Measurements from ENCODE around the gene UBA6.
"Not testable (repeated sequence)": the region's sequence is repeated elsewhere in the genome, so short reads cannot be mapped to it uniquely, and the experiment has no call there.

The UBA6 gene

DNA sequence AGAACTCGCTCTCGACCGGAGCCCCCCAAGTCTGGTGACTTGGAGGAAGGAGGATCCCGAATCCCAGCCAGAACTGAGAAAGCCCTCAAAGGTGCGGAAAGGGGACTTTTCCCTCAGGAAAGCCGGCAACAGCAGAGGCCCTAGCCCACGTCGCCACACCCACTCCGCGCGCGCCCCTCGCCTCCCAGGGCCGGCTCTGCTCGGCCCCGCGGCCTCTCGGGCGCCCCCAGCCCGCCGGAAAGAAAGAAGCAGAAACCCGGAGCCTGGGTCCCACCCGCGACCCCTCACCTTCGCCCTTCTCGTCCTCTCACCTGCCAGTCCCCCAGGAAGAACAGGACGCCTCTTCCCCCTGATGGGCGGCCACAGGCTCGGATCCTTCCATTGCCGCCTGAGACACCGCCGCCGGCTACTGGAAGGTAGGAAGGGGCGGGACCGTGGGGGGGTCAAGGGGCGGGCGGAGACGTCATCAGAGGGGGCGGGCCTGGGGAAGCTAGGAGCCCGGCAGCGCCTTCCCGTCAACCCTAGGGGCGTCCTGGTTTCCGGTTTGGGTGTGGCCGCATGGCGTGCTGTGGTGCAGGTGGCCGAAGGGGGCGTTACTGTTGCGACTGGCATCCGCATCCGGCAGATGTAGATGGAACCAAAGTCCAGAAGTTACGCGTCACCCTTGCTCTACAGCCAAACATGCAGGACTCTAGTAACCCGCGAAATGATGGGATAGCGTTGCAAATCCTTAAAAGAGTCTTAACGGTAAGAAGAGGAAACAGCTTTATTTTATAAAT, at the start of gene UBA6:
UBA6 (minus strand) TSS at position 418 of the 779 bp plus-strand sequence; CDS start at position 382, 36 bp downstream.
- Histone ChIP-seq H3K27ac (peak within 1 kb of the TSS; percentile 68 to 99 (median 92)), H3K4me3 (peak within 1 kb of the TSS; percentile 72 to 97 (median 88))

DNA sequence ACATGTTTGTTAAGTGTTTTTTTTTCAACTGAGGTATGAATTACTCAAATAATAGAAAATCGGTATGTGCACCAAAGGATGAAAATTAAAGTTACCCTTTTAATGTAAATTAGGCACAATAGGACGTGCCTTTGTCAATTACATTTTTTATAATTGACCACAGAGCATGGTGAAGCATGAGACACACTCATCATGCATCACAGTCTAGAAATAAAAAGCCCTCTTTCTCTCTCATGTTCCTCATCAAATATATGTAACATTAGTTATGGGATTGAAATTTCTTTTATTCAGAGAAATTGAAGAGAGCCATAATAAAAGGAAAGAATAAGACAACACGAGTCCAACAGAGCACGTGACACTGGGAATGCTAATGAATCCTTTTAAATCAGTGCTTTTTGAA, 49.7 kb upstream of the UBA6 start:
- no peak overlapping the region for H3K27ac ChIP-seq

GRCh38 chr4:67749286-67749685, 48.3 kb upstream of the UBA6 start:
- Histone ChIP-seq H3K27ac (no peak overlapping the region), H3K4me3 (no peak overlapping the region)

More for the DNA sequence above, 49.7 kb upstream of the UBA6 start:
- H3K4me3 ChIP-seq, result no peak overlapping the region

- Histone ChIP-seq H3K27ac (no peak overlapping the region), H3K4me3 (no peak overlapping the region)
Observed at GRCh38 chr4:67746797-67747495, 46.0 kb upstream of the UBA6 start.

DNA sequence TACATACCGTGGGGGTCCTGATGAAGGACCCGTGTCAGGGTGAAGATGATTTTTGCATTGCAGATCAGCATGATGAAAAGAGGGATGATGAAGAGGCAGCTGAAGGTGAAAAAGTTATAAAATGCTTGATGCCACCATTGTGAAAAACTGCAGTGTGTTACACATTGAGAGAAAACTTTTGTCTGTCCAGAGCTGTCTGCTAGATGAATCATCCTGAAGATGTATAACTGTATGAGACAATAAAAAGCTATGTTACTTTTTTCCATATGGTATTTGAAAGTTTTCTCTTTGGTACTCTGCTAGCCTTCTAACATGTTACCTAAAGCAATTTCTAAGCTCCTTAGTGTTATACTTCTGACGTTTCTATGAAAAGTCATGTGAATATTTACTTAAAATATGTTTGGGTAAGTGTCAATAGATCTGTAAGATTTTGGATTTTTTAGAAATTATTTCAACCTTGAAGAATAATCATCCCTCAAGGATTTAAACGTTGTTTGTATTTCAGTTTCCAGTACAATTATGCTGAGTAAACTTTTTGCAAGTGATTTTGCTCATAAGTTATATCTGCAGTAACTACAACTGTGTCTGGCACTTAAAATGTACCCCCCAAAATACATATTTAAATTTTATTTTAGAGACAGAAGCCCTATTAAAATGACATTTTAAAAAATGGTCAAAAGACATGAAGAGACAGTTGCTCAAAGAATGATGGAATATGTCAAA, 43.8 kb upstream of the UBA6 start:
- H3K27ac ChIP-seq, result no peak overlapping the region
- no peak overlapping the region for H3K4me3 ChIP-seq

- no peak overlapping the region for H3K4me3 ChIP-seq
- no peak overlapping the region for H3K27ac ChIP-seq
Observed at GRCh38 chr4:67743194-67743593, 42.2 kb upstream of the UBA6 start.

DNA sequence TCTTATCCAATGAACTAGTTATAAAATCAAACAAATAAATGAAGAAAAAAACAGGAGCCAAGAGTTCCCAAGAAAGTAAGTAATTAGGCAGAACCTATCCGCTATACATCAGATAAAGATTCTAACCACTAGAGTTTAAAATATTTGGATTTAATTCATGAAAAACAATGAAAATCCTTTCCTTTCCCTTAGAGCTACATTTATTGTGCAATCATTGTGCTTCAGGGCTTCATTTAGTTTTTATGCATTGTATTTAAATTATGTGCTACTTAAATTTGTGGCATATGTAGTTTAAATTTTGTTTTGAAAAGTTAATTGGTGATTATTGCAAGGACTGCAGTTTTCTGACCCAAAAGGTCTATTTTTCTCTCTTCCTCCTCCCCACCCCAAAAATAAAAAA, 35.3 kb upstream of the UBA6 start:
- no peak overlapping the region for H3K27ac ChIP-seq
- no peak overlapping the region for H3K4me3 ChIP-seq

GRCh38 chr4:67735325-67735724, 34.4 kb upstream of the UBA6 start:
- H3K27ac ChIP-seq, result no peak overlapping the region
- H3K4me3 ChIP-seq, result no peak overlapping the region

GRCh38 chr4:67730511-67730910, 29.6 kb upstream of the UBA6 start:
- H3K27ac ChIP-seq, H3K4me3 ChIP-seq: not testable (repeated sequence)

GRCh38 chr4:67727124-67727850, 26.3 kb upstream of the UBA6 start:
- Histone ChIP-seq H3K27ac (peak overlapping the region in 1 of 21 experiments; percentile 35), H3K4me3 (no peak overlapping the region)

DNA sequence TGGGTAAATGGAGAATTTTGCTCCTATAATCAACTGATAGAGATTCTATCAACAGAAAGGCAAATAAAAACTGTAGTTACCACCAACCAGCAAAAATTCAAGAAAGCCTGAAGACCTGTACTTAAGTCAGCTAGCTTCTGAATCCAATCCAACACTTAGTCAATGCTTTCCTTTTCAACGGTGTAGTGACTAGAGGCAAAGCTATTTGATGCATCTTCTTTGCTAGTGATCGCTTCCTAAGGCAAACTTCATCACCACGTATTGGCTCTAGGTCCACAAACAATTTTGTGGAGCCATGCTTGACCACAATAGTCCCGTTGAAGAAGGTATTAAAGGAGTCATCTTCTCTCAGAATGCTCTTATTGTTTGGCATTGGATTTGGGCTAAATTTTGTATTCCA, 25.0 kb upstream of the UBA6 start:
- Histone ChIP-seq H3K27ac (peak overlapping the region in 1 of 21 experiments; percentile 22), H3K4me3 (no peak overlapping the region)

DNA sequence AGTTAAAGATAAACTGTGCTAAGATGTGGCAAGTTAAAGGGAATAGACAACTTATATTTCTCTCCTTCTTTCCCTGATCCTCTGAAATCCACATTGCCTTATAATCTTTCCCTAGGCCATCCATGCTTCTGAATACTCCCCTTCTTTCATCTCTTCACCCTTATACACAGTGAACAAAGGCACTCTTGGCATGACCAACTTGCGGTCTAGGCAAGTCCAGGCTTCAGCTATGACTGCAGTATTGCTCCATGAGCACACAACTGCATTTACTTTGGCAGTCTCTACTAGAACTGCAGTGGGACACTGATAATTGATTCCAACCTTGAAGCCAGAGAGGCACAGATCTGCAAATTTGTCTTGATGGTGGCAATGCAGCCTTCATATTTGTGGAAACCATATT, 24.2 kb upstream of the UBA6 start:
- H3K4me3 ChIP-seq, result no peak overlapping the region

GRCh38 chr4:67723949-67724348, 23.0 kb upstream of the UBA6 start:
- Histone ChIP-seq H3K27ac (peak overlapping the region in 5 of 21 experiments; percentile 5 to 37 (median 25)), H3K4me3 (no peak overlapping the region)

More for the DNA sequence above, 24.2 kb upstream of the UBA6 start:
- H3K27ac ChIP-seq, result peak overlapping the region in 5 of 21 experiments; percentile 5 to 58 (median 14)

DNA sequence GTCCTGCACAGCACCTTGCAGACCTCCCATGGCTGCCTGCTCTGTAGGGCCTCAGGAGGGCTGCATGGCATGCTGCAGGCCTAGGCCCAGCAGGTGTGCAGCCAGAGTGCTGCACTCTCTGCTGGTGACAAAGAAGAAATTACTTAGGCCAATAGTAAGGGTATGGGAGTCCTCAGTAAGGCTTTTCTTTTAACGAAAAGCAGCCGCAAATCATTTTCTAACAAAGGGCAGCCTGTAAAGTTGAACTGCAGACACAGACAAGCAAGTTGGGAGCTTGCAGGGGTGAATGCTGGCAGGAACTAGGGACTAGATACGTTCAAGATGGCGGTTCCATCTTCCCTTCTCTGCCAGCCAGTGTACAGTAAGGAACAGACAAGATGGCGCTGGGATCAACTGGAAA, 22.4 kb upstream of the UBA6 start:
- peak overlapping the region in 3 of 21 experiments; percentile 22 to 37 (median 25) for H3K27ac ChIP-seq

DNA sequence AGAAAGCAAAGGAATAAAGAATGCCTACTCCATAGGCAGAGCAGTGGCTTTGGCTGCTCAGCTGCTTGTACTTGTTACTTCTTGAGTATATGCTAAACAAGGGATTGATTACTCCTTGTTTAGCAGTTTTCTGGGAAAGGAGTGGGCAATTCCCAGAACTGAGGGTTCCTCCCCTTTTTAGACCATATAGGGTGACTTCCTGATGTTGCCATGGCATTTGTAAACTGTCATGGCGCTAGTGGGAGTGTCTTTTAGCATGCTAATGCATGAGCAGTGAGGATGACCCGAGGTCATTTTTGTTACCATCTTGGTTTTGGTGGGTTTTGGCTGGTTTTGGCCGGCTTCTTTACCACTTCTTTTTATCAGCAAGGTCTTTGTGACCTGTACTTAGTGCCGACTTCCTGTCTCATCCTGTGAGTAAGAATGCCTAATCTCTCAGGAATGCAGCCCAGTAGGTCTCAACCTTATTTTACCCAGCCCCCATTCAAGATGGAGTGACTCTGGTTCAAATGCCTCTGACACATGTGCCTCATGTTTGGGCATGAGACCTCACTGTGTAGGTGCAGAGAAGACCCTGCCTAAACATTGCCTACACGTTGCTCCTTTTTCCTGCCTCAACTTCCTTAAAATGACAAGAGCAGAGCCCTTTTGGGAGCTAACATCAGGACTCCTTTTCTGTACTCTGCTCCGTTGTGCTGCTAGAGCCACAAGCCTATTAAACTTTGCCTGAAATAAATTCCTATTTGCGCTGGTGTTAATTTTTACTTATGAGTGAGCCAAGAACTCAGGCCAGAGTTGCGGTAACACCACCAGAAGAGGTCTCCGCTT, 21.0 kb upstream of the UBA6 start:
- H3K4me3 ChIP-seq, result no peak overlapping the region
- H3K27ac ChIP-seq, result peak overlapping the region in 13 of 21 experiments; percentile 1 to 67 (median 50)

More for the DNA sequence above, 22.4 kb upstream of the UBA6 start:
- no peak overlapping the region for H3K4me3 ChIP-seq

DNA sequence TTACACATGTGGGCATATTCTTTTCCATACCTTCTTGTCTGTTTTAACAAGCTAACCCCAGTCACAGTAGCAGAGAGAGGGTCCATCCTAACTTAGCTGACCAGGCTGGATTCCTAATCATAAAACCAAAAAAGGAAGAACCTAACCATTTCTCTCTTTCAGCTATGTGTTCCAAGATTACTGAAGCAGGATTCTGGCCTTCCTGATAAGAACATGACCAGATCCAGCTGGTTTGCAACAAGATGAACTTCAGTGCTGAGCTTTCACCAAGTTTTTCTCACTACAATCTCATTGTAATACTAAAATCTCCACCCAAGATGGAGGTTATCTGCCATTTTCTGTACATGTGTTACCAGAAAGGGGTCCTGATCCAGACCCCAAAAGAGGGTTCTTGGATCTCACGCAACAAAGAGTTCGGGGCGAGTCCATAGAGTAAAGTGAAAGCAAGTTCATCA, 20.4 kb upstream of the UBA6 start:
- Histone ChIP-seq H3K4me3 (no peak overlapping the region), H3K27ac (peak overlapping the region in 15 of 21 experiments; percentile 1 to 67 (median 49))

DNA sequence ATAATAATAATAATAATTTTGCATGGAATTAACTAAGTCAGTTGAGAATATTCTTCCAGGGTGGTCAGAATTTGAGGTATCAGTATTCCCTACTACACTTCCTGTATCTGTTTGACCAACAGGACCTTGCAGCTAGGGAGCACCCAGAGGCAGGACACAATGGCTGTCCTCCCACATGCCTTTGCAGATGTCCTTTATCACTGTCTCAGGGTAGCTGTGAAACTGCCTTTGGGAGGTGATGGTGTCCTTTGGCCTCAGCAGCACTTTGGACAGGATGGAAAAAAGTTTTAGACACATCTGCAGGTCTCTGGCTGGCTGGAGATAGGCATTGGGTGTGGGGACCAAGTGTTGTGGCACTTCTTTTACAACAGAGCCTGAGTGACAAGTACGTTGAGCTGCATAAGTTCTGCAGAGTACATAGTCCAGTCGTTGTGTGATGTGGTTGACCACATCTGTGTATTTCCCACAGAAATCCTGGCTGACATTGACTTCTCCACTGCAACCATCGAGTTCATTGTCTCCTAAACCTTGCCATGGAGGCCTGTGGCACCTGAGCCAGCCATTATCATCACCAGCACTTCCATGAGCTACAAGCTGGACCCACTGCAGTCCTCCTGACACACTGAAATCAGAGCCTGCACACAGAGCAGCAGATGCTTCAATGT, 19.1 kb upstream of the UBA6 start:
- Histone ChIP-seq H3K4me3 (no peak overlapping the region), H3K27ac (no peak overlapping the region)

DNA sequence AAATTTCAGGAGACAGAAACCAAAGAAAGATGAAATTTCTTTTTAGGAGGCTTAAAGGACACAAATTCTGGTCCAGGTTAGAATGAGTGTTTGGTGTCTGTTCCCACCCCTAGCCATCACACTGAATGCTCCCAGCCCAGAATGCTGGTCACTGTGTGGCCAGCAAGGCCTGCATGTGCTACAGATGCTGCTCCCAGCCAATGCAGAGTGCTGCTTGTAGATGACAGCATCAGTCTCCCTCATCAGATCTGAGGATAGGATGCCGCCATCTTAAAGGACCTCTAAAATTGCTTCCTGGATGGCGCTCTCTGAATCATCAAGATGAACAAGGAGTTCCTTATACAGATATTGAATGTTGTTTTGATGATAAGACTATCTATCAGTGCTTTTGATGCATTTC, 17.9 kb upstream of the UBA6 start:
- no peak overlapping the region for H3K4me3 ChIP-seq
- no peak overlapping the region for H3K27ac ChIP-seq

Data from skin epidermis (tissue), 12 donors.